GM12878 (cell line): ENCODE results near the gene CA5A. TPM values are rescaled to one million over a fixed set of nuclear protein-coding genes. Genes with fewer than 3 reads are reported as not detected.

Experiments used
- ATAC-seq: fragments of 200-7000 bp; cut with Tn5 transposase; 3 replicates; pipeline ENCODE4 v1.9.1; 2020; ENCODE audit warnings: mild to moderate bottlenecking, moderate library complexity
- BruUV-seq: library from RNA; stranded (reverse); fragments of 400-500 nt; replicated peaks from 2 replicates; lab custom pipeline; 2021; lab: Mats Ljungman, UMichigan
- CTCF ChIA-PET: fragments of 300-600 bp; sonication (Branson Sonifier 250); formaldehyde crosslinking; extraction: SDS; loops from one replicate; lab custom pipeline; 2021; ENCODE audit warnings: inconsistent platforms; lab: Yijun Ruan, JAX
- POLR2A ChIA-PET: fragments of 350-600 bp; formaldehyde crosslinking; extraction: SDS; loops from one replicate; lab custom pipeline; 2021; ENCODE audit warnings: inconsistent platforms; lab: Charles Lee
- RAD21 ChIA-PET: fragments of 300-600 bp; sonication (Branson Sonifier 250); formaldehyde crosslinking; loops from one replicate; lab custom pipeline; 2023; ENCODE audit warnings: antibody characterized with exemption; ENCODE audit not compliant: unreplicated experiment; lab: Charles Lee
- SMC1A ChIA-PET: fragments of 300-600 bp; sonication (Branson Sonifier 250); formaldehyde crosslinking; loops from one replicate; lab custom pipeline; 2023; ENCODE audit not compliant: unreplicated experiment, uncharacterized antibody; lab: Charles Lee
- DNase-seq: peaks from one replicate; pipeline ENCODE4 v3.0.0-alpha.2; 2011; ENCODE audit warnings: low read depth, low spot score
- FAIRE-seq: peaks from 3 replicates; lab custom pipeline; 2011; peaks lifted over from hg19 to GRCh38; lab: Jason Lieb, UNC
- H2AFZ ChIP-seq: 2 replicates; pipeline ENCODE4 v1.6.0; 2011; ENCODE audit warnings: low read depth, low read length, control low read depth; ENCODE audit not compliant: control insufficient read depth
- H3K27ac ChIP-seq: 2 replicates; pipeline ENCODE4 v1.5.1; 2011; ENCODE audit warnings: control low read depth; ENCODE audit not compliant: control insufficient read depth, insufficient read depth
- H3K27me3 ChIP-seq, 2 experiments: replicated peaks in 1 of 2; 2 replicates each; pipeline versions ENCODE4 v1.6.0 to v1.6.1; 2011; ENCODE audit warnings: low read length in 1 of 2; ENCODE audit not compliant: control insufficient read depth in 2 of 2, insufficient read depth in 2 of 2
- H3K36me3 ChIP-seq, 2 experiments: 2 replicates each; pipeline ENCODE4 v1.5.1; 2011; ENCODE audit warnings: low read length in 1 of 2; ENCODE audit not compliant: control insufficient read depth in 2 of 2, insufficient read depth in 2 of 2
- H3K4me1 ChIP-seq: 2 replicates; pipeline ENCODE4 v1.6.1; 2011; ENCODE audit warnings: mild to moderate bottlenecking, low read length, moderate library complexity, mixed read lengths; ENCODE audit not compliant: control insufficient read depth, insufficient read depth
- H3K4me2 ChIP-seq: 2 replicates; pipeline ENCODE4 v1.6.0; 2011; ENCODE audit warnings: control low read depth; ENCODE audit not compliant: control insufficient read depth, insufficient read depth
- H3K4me3 ChIP-seq: fragments of 200-600 bp; sonication (generic); 2 replicates; pipeline ENCODE4 v1.5.1; 2016
- H3K79me2 ChIP-seq: 2 replicates; pipeline ENCODE4 v1.6.0; 2011; ENCODE audit warnings: low read length; ENCODE audit not compliant: control insufficient read depth, insufficient read depth
- H3K9ac ChIP-seq: 2 replicates; pipeline ENCODE4 v1.8.0; 2011; ENCODE audit warnings: low read length, control low read depth, mixed read lengths; ENCODE audit not compliant: control insufficient read depth, insufficient read depth
- H3K9me3 ChIP-seq: replicated peaks from 3 replicates; pipeline ENCODE4 v1.5.1; 2011; ENCODE audit warnings: mild to moderate bottlenecking, low read length; ENCODE audit not compliant: control insufficient read depth, insufficient read depth
- H4K20me1 ChIP-seq: 2 replicates; pipeline ENCODE4 v1.6.0; 2011; ENCODE audit not compliant: control insufficient read depth, insufficient read depth
- CBX3 ChIP-seq: fragments of 200-600 bp; sonication (generic); IDR thresholded peaks from 2 replicates; pipeline ENCODE4 v1.6.1; 2016; ENCODE audit warnings: low read depth, borderline replicate concordance
- CBX5 ChIP-seq: sonication (generic); IDR thresholded peaks from 2 replicates; pipeline ENCODE4 v1.6.1; 2016; ENCODE audit warnings: low read depth, moderate library complexity, mild to moderate bottlenecking, inconsistent platforms
- ESRRA ChIP-seq: IDR thresholded peaks from 2 replicates; pipeline ENCODE4 v1.6.1; 2012; ENCODE audit warnings: mild to moderate bottlenecking, low read length, improper control_type of control experiment
- FOXM1 ChIP-seq: IDR thresholded peaks from 2 replicates; pipeline ENCODE4 v1.6.1; 2012; ENCODE audit warnings: low read depth, mild to moderate bottlenecking, inconsistent platforms, low read length, moderate library complexity
- HCFC1 ChIP-seq: fragments of 150-350 bp; IDR thresholded peaks from 2 replicates; pipeline ENCODE4 v1.6.1; 2014; ENCODE audit warnings: low read length
- KDM1A ChIP-seq: fragments of 200-600 bp; sonication (generic); IDR thresholded peaks from 2 replicates; pipeline ENCODE4 v1.6.1; 2016; ENCODE audit warnings: borderline replicate concordance
- NR2F1 ChIP-seq: fragments of 450-650 bp; conservative IDR thresholded peaks from 2 replicates; pipeline ENCODE4 v1.6.1; 2017; ENCODE audit warnings: mild to moderate bottlenecking
- POLR2AphosphoS2 ChIP-seq: IDR thresholded peaks from 2 replicates; pipeline ENCODE4 v1.6.1; 2011; ENCODE audit warnings: low read depth, mild to moderate bottlenecking, low read length, improper control_type of control experiment, moderate library complexity
- YBX1 ChIP-seq: fragments of 450-650 bp; IDR thresholded peaks from 2 replicates; pipeline ENCODE4 v1.6.1; 2016; ENCODE audit warnings: antibody characterized with exemption
- WGBS: methylation state at CpG from one replicate; pipeline ENCODE4 v1.1.6; 2016; ENCODE audit warnings: low lambda C conversion rate; ENCODE audit not compliant: insufficient replicate concordance, insufficient coverage; ENCODE audit errors: missing lambda C conversion rate; 5-methylcytosine and 5-hydroxymethylcytosine counted together
- in situ Hi-C: fragments of 300-500 bp; cut with MboI; formaldehyde crosslinking; loops from 9 replicates; pipeline ENCODE4 v1.14.3; 2018; ENCODE audit warnings: mixed read lengths
- intact Hi-C: fragments of 100-400 bp; cut with micrococcal nuclease; formaldehyde crosslinking; loops from one replicate; pipeline ENCODE4 v1.14.2; 2022; ENCODE audit not compliant: unreplicated experiment
- polyA plus RNA-seq, 11 experiments: library from polyadenylated mRNA; depleted of rRNA in 4 of 11; unstranded in 6 of 11; stranded (reverse) in 5 of 11; fragments of >200 nt; fragmentation: Nextera tagmentation in 4 of 11; fragmentation: Illumina TruSeq in 1 of 11; extraction: Ambion mirVana in 4 of 11; extraction: Trizol in 1 of 11; gene quantifications; 1 replicate in 1 of 11; 2 replicates in 10 of 11; pipeline versions ENCODE4 v1.2.1 to v1.2.3, GENCODE V29; 2011 to 2016; ENCODE audit warnings: inconsistent platforms in 2 of 11, missing spikeins in 2 of 11, low read depth in 1 of 11
- total RNA-seq, 4 experiments: library from RNA; depleted of rRNA in 3 of 4; stranded (reverse); fragments of >200 nt in 3 of 4; fragmentation: Illumina TruSeq in 1 of 4; extraction: Trizol in 1 of 4; gene quantifications; 2 replicates each; pipeline versions ENCODE4 v1.2.1 to v1.2.3, GENCODE V29; 2013 to 2021
- TF ChIP-seq, protein P1 (sequence below): IDR thresholded peaks from 2 replicates; pipeline ENCODE4 v1.6.1; 2012; ENCODE audit warnings: low read length, inconsistent platforms
- TF ChIP-seq, protein P2 (sequence below), 3 experiments: IDR thresholded peaks in 2 of 3; conservative IDR thresholded peaks in 1 of 3; 2 replicates each; pipeline ENCODE4 v1.5.1; 2011; ENCODE audit warnings: low read depth in 3 of 3, low read length in 3 of 3, mild to moderate bottlenecking in 3 of 3, control low read depth in 2 of 3, moderate library complexity in 2 of 3, inconsistent platforms in 1 of 3, mixed read lengths in 1 of 3; ENCODE audit not compliant: control insufficient read depth in 2 of 3, insufficient read depth in 1 of 3; ENCODE audit errors: extremely low read depth in 1 of 3

The CA5A gene
- total and polyA plus RNA-seq, 10 of the 15 experiments (the other 5 are each of a cell fraction or from before 2014, with no cell fraction given): not detected

DNA sequence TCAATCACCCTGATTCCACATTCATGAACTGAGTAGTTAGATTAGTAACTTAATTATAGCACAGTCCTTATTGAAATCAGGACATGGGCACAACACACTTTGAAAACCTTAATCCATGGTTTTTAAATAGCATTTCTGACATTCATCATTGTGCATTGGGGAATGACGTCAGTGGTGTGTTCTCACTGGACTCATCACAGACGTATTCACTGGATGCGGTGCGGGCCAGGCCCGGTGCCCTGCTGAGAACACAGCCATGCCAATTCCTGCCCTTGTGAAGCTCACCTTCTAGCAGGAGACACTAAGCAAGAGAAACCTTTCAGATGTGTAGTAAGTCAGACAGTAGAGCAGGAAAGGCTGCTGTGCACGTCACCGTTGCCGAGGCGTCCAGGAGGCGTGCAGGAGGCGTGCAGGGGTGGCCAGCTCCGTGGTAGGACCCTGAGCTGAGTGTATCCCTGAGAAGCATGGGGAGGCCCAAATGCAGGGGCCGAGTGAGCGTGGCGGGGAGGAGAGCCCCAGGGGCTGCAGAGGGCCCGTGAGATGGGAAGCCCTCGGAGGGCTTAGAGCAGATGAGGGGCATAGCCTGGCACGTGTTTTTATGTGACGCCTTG, 27.8 kb upstream of the CA5A start:
- WGBS: 86% methylated on average over 19 of the region's 19 CpGs
- ChIA-PET CTCF (no interaction called here), POLR2A (no interaction called here), SMC1A (no interaction called here), RAD21 (no interaction called here)
- H3K79me2 ChIP-seq: peaks cover 26% of the 10 kb centered on the region
- no peaks in the 10 kb centered on the region for H3K27me3 ChIP-seq
- peaks cover 5% of the 10 kb centered on the region for H3K4me1 ChIP-seq
- no peaks in the 10 kb centered on the region; the same call in 1 of the 2 replicates for H4K20me1 ChIP-seq
- no peak overlapping the region for H3K9ac ChIP-seq
- DNase-seq: no peak
- H3K9me3 ChIP-seq: no peaks in the 10 kb centered on the region
- H2AFZ ChIP-seq: no peak overlapping the region
- in situ Hi-C loops: loop anchor here (25.0 kb wide), 1 partner anchor 473 kb away; no protein-coding TSS in a partner anchor
- ATAC-seq: no peak
- intact Hi-C loops: no loop called here
- TF ChIP-seq CBX5 (no peak), CBX3 (no peak), POLR2AphosphoS2 (no peak), FOXM1 (no peak), ESRRA (no peak), KDM1A (no peak), NR2F1 (no peak), HCFC1 (no peak), YBX1 (no peak)
- TF ChIP-seq, protein P1, sequence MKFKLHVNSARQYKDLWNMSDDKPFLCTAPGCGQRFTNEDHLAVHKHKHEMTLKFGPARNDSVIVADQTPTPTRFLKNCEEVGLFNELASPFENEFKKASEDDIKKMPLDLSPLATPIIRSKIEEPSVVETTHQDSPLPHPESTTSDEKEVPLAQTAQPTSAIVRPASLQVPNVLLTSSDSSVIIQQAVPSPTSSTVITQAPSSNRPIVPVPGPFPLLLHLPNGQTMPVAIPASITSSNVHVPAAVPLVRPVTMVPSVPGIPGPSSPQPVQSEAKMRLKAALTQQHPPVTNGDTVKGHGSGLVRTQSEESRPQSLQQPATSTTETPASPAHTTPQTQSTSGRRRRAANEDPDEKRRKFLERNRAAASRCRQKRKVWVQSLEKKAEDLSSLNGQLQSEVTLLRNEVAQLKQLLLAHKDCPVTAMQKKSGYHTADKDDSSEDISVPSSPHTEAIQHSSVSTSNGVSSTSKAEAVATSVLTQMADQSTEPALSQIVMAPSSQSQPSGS: no peak
- TF ChIP-seq, protein P2, sequence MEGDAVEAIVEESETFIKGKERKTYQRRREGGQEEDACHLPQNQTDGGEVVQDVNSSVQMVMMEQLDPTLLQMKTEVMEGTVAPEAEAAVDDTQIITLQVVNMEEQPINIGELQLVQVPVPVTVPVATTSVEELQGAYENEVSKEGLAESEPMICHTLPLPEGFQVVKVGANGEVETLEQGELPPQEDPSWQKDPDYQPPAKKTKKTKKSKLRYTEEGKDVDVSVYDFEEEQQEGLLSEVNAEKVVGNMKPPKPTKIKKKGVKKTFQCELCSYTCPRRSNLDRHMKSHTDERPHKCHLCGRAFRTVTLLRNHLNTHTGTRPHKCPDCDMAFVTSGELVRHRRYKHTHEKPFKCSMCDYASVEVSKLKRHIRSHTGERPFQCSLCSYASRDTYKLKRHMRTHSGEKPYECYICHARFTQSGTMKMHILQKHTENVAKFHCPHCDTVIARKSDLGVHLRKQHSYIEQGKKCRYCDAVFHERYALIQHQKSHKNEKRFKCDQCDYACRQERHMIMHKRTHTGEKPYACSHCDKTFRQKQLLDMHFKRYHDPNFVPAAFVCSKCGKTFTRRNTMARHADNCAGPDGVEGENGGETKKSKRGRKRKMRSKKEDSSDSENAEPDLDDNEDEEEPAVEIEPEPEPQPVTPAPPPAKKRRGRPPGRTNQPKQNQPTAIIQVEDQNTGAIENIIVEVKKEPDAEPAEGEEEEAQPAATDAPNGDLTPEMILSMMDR (IDR thresholded peaks at IDR 0.05 in 2 of 3, conservative IDR thresholded peaks at IDR 0.05 in 1 of 3; ENCODE audit: control insufficient read depth in 2 of 3, extremely low read depth in 1 of 3, insufficient read depth in 1 of 3, low read depth in 3 of 3, low read length in 3 of 3): no peak
- no peak for FAIRE-seq
- no TSS peak for BruUV-seq
- no peak overlapping the region for H3K4me3 ChIP-seq
- no peak overlapping the region for H3K27ac ChIP-seq
- H3K36me3 ChIP-seq: peaks cover 0 to 5% of the 10 kb centered on the region in 2 experiments; a peak in 1 of 4 replicates
- H3K4me2 ChIP-seq: no peak overlapping the region
